Thoracic aorta (tissue), 2 donors: ENCODE results near the gene CETN1. TPM values are rescaled to one million over a fixed set of nuclear protein-coding genes. Genes with fewer than 3 reads are reported as not detected.

ENCODE experiments used
- ATAC-seq: fragments of 150-250 bp; one replicate; pipeline ENCODE4 v1.8.0; 2017; ENCODE audit warnings: low read depth; ENCODE audit not compliant: insufficient number of reproducible peaks, low FRiP score
- DNase-seq: peaks from one replicate; pipeline ENCODE4 v3.0.0-alpha.2; 2020; ENCODE audit warnings: low spot score
- H3K27ac ChIP-seq, 2 donors: fragments of 200-600 bp; sonication (generic); 1 replicate in 1 of 2; 2 replicates in 1 of 2; pipeline ENCODE4 v1.5.1; 2016; ENCODE audit warnings: mild to moderate bottlenecking in 2 of 2, moderate library complexity in 2 of 2
- H3K27me3 ChIP-seq: fragments of 200-600 bp; sonication (generic); replicated peaks from 2 replicates; pipeline ENCODE4 v1.6.0; 2016; ENCODE audit warnings: mild to moderate bottlenecking; ENCODE audit not compliant: insufficient read depth
- H3K36me3 ChIP-seq: fragments of 200-600 bp; sonication (generic); one replicate; pipeline ENCODE4 v1.5.1; 2016
- H3K4me1 ChIP-seq, 2 donors: fragments of 200-600 bp; sonication (generic); 1 replicate in 1 of 2; 2 replicates in 1 of 2; pipeline versions ENCODE4 v1.5.1 to v1.6.0; 2016; ENCODE audit warnings: low read depth in 2 of 2, mild to moderate bottlenecking in 1 of 2; ENCODE audit not compliant: control insufficient read depth in 1 of 2
- H3K4me3 ChIP-seq: fragments of 200-600 bp; sonication (generic); 2 replicates; pipeline ENCODE4 v1.5.1; 2016; ENCODE audit warnings: mild to moderate bottlenecking
- H3K9me3 ChIP-seq: fragments of 200-600 bp; sonication (generic); 2 replicates; pipeline ENCODE4 v1.5.1; 2016
- total RNA-seq, 2 donors: library from RNA; depleted of rRNA; stranded (reverse); fragments of >200 nt; gene quantifications; one replicate each; pipeline versions ENCODE4 v1.1.0 to v1.2.3, GENCODE V29; 2016
- TF ChIP-seq, protein P1 (sequence below): fragments of 200-600 bp; sonication (generic); IDR thresholded peaks from one replicate; pipeline ENCODE4 v1.5.1; 2019; ENCODE audit warnings: antibody characterized with exemption

The CETN1 gene
- total RNA-seq, 2 donors from 2014 or later, result not detected

DNA sequence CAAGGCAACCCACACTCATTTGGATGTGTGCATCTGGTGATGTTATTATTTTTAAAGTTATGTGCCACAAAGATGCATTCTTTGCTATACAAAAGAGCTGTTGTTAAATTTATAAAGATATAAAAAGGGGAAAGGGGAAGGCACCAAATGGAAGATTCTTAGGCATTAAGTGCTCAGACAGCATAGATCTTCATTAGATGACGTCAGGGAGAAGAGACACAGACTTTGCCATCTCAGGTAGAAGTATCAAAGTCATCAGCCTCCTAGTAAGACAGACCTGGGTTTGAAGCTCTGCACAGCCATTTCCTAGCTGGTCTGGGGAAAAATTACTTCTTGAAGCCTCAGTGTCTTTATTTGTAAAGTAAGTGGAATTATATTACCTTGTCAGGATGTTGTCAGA is 15.4 kb downstream of the CETN1 start:
- TF ChIP-seq, protein P1, sequence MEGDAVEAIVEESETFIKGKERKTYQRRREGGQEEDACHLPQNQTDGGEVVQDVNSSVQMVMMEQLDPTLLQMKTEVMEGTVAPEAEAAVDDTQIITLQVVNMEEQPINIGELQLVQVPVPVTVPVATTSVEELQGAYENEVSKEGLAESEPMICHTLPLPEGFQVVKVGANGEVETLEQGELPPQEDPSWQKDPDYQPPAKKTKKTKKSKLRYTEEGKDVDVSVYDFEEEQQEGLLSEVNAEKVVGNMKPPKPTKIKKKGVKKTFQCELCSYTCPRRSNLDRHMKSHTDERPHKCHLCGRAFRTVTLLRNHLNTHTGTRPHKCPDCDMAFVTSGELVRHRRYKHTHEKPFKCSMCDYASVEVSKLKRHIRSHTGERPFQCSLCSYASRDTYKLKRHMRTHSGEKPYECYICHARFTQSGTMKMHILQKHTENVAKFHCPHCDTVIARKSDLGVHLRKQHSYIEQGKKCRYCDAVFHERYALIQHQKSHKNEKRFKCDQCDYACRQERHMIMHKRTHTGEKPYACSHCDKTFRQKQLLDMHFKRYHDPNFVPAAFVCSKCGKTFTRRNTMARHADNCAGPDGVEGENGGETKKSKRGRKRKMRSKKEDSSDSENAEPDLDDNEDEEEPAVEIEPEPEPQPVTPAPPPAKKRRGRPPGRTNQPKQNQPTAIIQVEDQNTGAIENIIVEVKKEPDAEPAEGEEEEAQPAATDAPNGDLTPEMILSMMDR, result no peak
- H3K27me3 ChIP-seq, result no peaks in the 10 kb centered on the region
- H3K4me1 ChIP-seq, result no peaks in the 10 kb centered on the region
- no peaks in the 10 kb centered on the region for H3K9me3 ChIP-seq
- no peak overlapping the region for H3K4me3 ChIP-seq
- ATAC-seq (no peak), DNase-seq (no peak)
- H3K27ac ChIP-seq, result no peak overlapping the region
- no peaks in the 10 kb centered on the region for H3K36me3 ChIP-seq

DNA sequence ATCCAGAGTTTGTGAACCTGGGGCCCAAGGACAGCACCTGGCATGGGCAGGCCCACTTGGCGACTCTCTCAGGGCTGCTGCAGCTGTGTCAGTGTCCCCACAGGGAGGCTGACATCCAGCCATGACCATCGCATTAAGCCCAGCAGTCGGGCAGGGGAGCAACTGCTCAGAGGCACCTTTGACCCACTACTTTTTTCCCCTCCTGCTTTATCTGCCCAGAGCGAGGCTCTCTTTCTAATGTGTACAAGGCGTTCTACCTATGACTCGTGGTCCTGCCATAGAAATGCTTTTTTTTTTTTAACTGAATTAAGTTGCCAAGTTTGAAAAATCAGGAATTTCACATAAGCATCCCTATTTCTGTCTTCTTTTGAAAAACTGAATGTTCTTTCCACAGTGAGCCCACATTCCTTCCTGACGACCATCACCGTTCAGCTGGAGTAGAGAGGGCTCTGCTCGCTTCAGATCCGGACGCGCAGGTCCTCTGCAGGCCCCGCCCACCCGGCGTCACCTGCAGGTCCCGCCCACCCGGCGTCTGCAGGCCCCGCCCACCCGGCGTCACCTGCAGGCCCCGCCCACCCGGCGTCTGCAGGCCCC is 16.2 kb downstream of the CETN1 start:
- Histone ChIP-seq H3K4me3 (no peak overlapping the region), H3K4me1 (no peaks in the 10 kb centered on the region), H3K27me3 (no peaks in the 10 kb centered on the region), H3K36me3 (no peaks in the 10 kb centered on the region), H3K27ac (no peak overlapping the region), H3K9me3 (no peaks in the 10 kb centered on the region)
- DNase-seq (no peak), ATAC-seq (no peak)
- TF ChIP-seq, protein P1, result no peak

DNA sequence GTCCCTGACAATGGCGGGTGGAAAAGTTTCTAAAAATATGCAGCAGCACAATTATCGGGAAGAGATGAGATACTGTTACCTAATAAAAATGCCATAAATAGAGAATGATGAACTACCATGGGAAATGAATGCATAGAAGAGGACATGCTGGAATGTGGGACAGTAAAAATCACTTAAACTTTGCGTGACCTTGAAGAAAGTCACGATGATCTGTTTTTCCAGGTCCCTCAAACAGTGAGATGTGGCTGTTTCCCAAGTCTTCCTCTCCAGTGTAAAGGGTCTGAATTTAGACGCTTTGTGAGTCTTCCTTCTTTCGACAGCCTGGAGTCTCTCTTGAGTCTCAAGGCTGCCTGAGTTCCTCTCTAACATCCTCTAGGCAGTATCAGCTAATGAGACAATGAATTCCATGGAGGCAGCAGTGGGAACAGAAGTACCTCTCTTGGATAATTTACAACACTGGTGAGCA is 18.0 kb downstream of the CETN1 start:
- H3K27ac ChIP-seq, result no peak overlapping the region
- no peaks in the 10 kb centered on the region for H3K4me1 ChIP-seq
- no peaks in the 10 kb centered on the region for H3K36me3 ChIP-seq
- TF ChIP-seq, protein P1, result no peak
- no peaks in the 10 kb centered on the region for H3K9me3 ChIP-seq
- no peak for ATAC-seq
- no peak overlapping the region for H3K4me3 ChIP-seq
- no peaks in the 10 kb centered on the region for H3K27me3 ChIP-seq
- no peak for DNase-seq

DNA sequence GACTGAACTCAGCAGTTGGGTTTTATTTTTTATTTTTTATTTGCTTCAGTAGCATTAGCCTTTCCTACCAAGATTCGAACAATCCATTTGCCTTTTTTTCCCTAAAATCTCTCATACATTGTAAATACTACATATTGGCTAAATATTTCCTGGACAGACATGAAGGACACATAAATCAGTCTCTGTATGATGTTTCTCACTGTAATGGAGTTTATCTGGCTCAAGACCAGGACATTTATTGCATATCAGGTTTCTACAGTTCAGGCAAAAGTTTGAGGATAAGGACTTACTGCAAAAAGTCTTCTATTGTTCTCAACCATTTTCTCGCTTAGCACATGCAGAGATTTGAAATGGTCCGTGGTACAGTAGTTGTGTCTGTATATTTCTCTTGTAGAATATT is 19.9 kb downstream of the CETN1 start:
- Histone ChIP-seq H3K27ac (no peak overlapping the region), H3K4me3 (no peak overlapping the region), H3K36me3 (no peaks in the 10 kb centered on the region), H3K27me3 (no peaks in the 10 kb centered on the region), H3K4me1 (peaks cover 0 to 4% of the 10 kb centered on the region in 2 donors), H3K9me3 (no peaks in the 10 kb centered on the region)
- no peak for ATAC-seq
- DNase-seq, result no peak
- TF ChIP-seq, protein P1, result no peak

DNA sequence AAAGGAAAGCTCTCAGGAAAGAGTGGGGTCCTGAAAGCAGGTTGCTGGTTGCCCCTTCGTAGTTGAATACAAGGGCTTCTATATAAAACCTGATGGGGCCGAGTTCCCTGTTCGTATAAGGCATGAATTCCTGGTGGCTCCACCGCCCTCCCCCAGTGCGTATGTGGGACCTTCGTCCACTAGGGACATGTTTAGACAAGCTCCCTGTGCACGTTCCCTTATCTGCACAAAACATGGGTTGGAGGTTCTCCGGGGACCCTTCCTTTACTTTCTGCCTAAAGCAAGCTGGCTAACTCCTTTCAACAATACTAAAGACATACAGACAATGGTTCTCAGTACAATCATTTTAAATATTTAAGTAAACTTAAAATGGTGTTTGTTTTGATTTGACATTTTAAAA is 24.6 kb downstream of the CETN1 start:
- ATAC-seq, result no peak
- H3K4me3 ChIP-seq, result no peak overlapping the region
- H3K27me3 ChIP-seq, result no peaks in the 10 kb centered on the region
- H3K36me3 ChIP-seq, result no peaks in the 10 kb centered on the region
- DNase-seq, result no peak
- TF ChIP-seq, protein P1, result no peak
- H3K27ac ChIP-seq, result no peak overlapping the region
- H3K9me3 ChIP-seq, result no peaks in the 10 kb centered on the region
- peaks cover 4 to 15% of the 10 kb centered on the region in 2 donors for H3K4me1 ChIP-seq
